ENCODE data around the gene C20orf96.
"Not testable (repeated sequence)": the region's sequence is repeated elsewhere in the genome, so short reads cannot be mapped to it uniquely, and the experiment has no call there.

Gene C20orf96

GRCh38 chr20:237489-237888 is 53.1 kb downstream of the C20orf96 start:
- no peak for DNase-seq (ENCODE audit: low spot score)

GRCh38 chr20:235891-236290 is 54.7 kb downstream of the C20orf96 start:
- DNase-seq (ENCODE audit: low spot score) = peak; percentile 5

- no peak for DNase-seq (ENCODE audit: low spot score)
Observed at GRCh38 chr20:227439-228105, 63.0 kb downstream of the C20orf96 start.

GRCh38 chr20:226958-227357 is 63.6 kb downstream of the C20orf96 start, which contains the start of gene DEFB129:
TSS of gene DEFB129 (plus strand) at chr20:227258. CDS start at chr20:227289, 31 bp downstream.
- DNase-seq (ENCODE audit: low spot score) = no peak

GRCh38 chr20:225879-226278 is 64.7 kb downstream of the C20orf96 start:
- DNase-seq (ENCODE audit: low spot score) = not testable (repeated sequence)

- no peak for DNase-seq (ENCODE audit: low spot score)
Observed at GRCh38 chr20:221258-221830, 69.2 kb downstream of the C20orf96 start.

All from kidney tubule cell (primary cell).